Panc1 (cell line): ENCODE data around the gene RFX2.
A peak's percentile ranks its signal among the peaks of the same experiment; 100 is the strongest.

Experiments used
- SIN3A ChIP-seq: IDR thresholded peaks from 2 replicates; pipeline ENCODE4 v1.6.1; 2012; ENCODE audit warnings: low read depth, mild to moderate bottlenecking, low read length, moderate library complexity, borderline replicate concordance; ENCODE audit not compliant: insufficient read depth
- TF ChIP-seq, protein P1 (sequence below), 2 experiments: IDR thresholded peaks; 2 replicates each; pipeline ENCODE4 v1.6.1; 2011 to 2012; ENCODE audit warnings: low read depth in 2 of 2, control low read depth in 1 of 2, low read length in 1 of 2, mild to moderate bottlenecking in 1 of 2, moderate library complexity in 1 of 2; ENCODE audit not compliant: insufficient read depth in 1 of 2
- TF ChIP-seq, protein P2 (sequence below): fragments of 450-650 bp; IDR thresholded peaks from 2 replicates; pipeline ENCODE4 v1.5.1; 2017; ENCODE audit warnings: mild to moderate bottlenecking

DNA sequence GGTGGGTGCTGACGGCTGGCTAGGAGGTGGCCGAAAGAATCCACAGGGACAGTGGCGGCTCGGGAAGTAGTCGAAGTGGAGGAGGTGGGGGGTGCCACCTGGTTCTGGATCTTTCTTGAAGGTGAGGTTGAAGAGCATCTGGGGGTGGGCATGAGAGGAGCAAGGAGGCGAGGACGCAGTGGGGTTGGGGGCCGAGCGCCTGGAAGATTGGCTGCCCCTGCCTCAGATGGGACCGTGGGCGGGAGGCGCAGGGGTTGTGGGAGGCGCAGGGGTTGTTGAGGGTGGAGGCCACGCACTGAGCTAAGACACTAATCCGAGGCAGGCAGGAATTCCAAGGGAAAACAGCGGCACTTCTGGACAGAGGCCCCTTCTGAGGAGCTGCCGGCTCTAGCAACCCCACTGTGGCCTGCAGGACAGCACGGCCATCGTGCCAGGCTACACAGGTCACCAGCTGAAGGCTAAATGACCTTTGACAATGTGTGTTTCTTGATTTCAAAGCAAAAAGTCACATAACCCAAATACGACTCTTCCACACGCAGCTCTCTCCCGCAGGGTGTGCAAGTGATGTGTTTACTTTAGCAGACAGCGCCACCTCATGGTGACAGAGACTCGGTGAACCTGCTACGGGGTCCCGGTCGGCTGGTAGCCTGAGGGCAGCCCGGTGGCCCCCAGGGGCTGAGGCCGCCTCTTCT lies 88.3 kb downstream of the RFX2 start:
- TF ChIP-seq, protein P1, sequence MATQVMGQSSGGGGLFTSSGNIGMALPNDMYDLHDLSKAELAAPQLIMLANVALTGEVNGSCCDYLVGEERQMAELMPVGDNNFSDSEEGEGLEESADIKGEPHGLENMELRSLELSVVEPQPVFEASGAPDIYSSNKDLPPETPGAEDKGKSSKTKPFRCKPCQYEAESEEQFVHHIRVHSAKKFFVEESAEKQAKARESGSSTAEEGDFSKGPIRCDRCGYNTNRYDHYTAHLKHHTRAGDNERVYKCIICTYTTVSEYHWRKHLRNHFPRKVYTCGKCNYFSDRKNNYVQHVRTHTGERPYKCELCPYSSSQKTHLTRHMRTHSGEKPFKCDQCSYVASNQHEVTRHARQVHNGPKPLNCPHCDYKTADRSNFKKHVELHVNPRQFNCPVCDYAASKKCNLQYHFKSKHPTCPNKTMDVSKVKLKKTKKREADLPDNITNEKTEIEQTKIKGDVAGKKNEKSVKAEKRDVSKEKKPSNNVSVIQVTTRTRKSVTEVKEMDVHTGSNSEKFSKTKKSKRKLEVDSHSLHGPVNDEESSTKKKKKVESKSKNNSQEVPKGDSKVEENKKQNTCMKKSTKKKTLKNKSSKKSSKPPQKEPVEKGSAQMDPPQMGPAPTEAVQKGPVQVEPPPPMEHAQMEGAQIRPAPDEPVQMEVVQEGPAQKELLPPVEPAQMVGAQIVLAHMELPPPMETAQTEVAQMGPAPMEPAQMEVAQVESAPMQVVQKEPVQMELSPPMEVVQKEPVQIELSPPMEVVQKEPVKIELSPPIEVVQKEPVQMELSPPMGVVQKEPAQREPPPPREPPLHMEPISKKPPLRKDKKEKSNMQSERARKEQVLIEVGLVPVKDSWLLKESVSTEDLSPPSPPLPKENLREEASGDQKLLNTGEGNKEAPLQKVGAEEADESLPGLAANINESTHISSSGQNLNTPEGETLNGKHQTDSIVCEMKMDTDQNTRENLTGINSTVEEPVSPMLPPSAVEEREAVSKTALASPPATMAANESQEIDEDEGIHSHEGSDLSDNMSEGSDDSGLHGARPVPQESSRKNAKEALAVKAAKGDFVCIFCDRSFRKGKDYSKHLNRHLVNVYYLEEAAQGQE (IDR thresholded peaks at IDR 0.05; ENCODE audit: insufficient read depth in 1 of 2, low read depth in 2 of 2, low read length in 1 of 2) = no peak
- TF ChIP-seq, protein P2, sequence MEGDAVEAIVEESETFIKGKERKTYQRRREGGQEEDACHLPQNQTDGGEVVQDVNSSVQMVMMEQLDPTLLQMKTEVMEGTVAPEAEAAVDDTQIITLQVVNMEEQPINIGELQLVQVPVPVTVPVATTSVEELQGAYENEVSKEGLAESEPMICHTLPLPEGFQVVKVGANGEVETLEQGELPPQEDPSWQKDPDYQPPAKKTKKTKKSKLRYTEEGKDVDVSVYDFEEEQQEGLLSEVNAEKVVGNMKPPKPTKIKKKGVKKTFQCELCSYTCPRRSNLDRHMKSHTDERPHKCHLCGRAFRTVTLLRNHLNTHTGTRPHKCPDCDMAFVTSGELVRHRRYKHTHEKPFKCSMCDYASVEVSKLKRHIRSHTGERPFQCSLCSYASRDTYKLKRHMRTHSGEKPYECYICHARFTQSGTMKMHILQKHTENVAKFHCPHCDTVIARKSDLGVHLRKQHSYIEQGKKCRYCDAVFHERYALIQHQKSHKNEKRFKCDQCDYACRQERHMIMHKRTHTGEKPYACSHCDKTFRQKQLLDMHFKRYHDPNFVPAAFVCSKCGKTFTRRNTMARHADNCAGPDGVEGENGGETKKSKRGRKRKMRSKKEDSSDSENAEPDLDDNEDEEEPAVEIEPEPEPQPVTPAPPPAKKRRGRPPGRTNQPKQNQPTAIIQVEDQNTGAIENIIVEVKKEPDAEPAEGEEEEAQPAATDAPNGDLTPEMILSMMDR = peak; percentile 77
- TF ChIP-seq SIN3A = no peak
